Suprapubic skin (tissue), 4 donors: ENCODE measurements around the gene PDE4B.

ENCODE experiments used
- EP300 ChIP-seq: sonication (generic); formaldehyde crosslinking; IDR thresholded peaks from one replicate; pipeline ENCODE4 v1.6.1; 2017; ENCODE audit warnings: antibody characterized with exemption
- POLR2AphosphoS5 ChIP-seq, 3 donors: sonication (generic); formaldehyde crosslinking; IDR thresholded peaks; one replicate each; pipeline ENCODE4 v1.6.1; 2017; ENCODE audit warnings: antibody characterized with exemption in 3 of 3
- TF ChIP-seq, protein P1 (sequence below), 2 donors: fragments of 200-600 bp in 1 of 2; fragments of 450-650 bp in 1 of 2; sonication (generic) in 1 of 2; IDR thresholded peaks; one replicate each; pipeline ENCODE4 v1.5.1; 2016 to 2019; ENCODE audit warnings: antibody characterized with exemption in 2 of 2, mild to moderate bottlenecking in 1 of 2, moderate library complexity in 1 of 2

- TF ChIP-seq, protein P1, sequence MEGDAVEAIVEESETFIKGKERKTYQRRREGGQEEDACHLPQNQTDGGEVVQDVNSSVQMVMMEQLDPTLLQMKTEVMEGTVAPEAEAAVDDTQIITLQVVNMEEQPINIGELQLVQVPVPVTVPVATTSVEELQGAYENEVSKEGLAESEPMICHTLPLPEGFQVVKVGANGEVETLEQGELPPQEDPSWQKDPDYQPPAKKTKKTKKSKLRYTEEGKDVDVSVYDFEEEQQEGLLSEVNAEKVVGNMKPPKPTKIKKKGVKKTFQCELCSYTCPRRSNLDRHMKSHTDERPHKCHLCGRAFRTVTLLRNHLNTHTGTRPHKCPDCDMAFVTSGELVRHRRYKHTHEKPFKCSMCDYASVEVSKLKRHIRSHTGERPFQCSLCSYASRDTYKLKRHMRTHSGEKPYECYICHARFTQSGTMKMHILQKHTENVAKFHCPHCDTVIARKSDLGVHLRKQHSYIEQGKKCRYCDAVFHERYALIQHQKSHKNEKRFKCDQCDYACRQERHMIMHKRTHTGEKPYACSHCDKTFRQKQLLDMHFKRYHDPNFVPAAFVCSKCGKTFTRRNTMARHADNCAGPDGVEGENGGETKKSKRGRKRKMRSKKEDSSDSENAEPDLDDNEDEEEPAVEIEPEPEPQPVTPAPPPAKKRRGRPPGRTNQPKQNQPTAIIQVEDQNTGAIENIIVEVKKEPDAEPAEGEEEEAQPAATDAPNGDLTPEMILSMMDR (IDR thresholded peaks at IDR 0.05), result no peak
- no peak for TF ChIP-seq EP300
- no peak for TF ChIP-seq POLR2AphosphoS5 (IDR thresholded peaks at IDR 0.05)
These were observed 160.0 kb downstream of the PDE4B start for GRCh38 chr1:65952696-65953095.
